HepG2 (cell line): ENCODE results near the gene RAD51D. TPM values are rescaled to one million over a fixed set of nuclear protein-coding genes. Genes with fewer than 3 reads are reported as not detected.

Experiments used
- ARNT ChIP-seq: fragments of 450-650 bp; IDR thresholded peaks from 2 replicates; pipeline ENCODE4 v1.6.1; 2017
- ASH2L ChIP-seq: fragments of 300-600, 200-600 bp; sonication (generic); IDR thresholded peaks from 2 replicates; pipeline ENCODE4 v1.7.0; 2017; ENCODE audit warnings: low read depth, mild to moderate bottlenecking, moderate library complexity, mixed read lengths, low read length; ENCODE audit not compliant: insufficient read length
- HDAC6 ChIP-seq: fragments of 200-600 bp; sonication (generic); IDR thresholded peaks from 2 replicates; pipeline ENCODE4 v1.7.0; 2017; ENCODE audit warnings: mild to moderate bottlenecking, antibody characterized with exemption, low read length, low read depth
- HES4 ChIP-seq: sonication (generic); formaldehyde crosslinking; IDR thresholded peaks from 2 replicates; pipeline ENCODE4 v1.9.0; 2021; ENCODE audit warnings: mild to moderate bottlenecking, missing genetic modification reagents, borderline replicate concordance
- KMT2A ChIP-seq: sonication (generic); formaldehyde crosslinking; IDR thresholded peaks from 2 replicates; pipeline ENCODE4 v1.4.0; 2020; ENCODE audit warnings: missing genetic modification reagents
- LCORL ChIP-seq, 2 experiments: fragments of 450-650 bp in 1 of 2; sonication (generic) in 1 of 2; formaldehyde crosslinking in 1 of 2; IDR thresholded peaks; 2 replicates each; pipeline versions ENCODE4 v1.5.0 to v1.6.1; 2017 to 2020; ENCODE audit warnings: antibody characterized with exemption in 1 of 2, missing genetic modification reagents in 1 of 2
- MED1 ChIP-seq: sonication (generic); formaldehyde crosslinking; IDR thresholded peaks from 2 replicates; pipeline ENCODE4 v1.4.0; 2020; ENCODE audit warnings: missing genetic modification reagents
- MEIS2 ChIP-seq: sonication (generic); formaldehyde crosslinking; IDR thresholded peaks from 2 replicates; pipeline ENCODE4 v1.9.0; 2021; ENCODE audit warnings: mild to moderate bottlenecking, missing genetic modification reagents
- PLSCR1 ChIP-seq: sonication (generic); formaldehyde crosslinking; IDR thresholded peaks from 2 replicates; pipeline ENCODE4 v1.5.0; 2020; ENCODE audit warnings: missing genetic modification reagents, mild to moderate bottlenecking, borderline replicate concordance
- SMAD1 ChIP-seq: sonication (generic); formaldehyde crosslinking; IDR thresholded peaks from 2 replicates; pipeline ENCODE4 v1.4.0; 2020; ENCODE audit warnings: missing genetic modification reagents, low read depth, mild to moderate bottlenecking, borderline replicate concordance
- SP5 ChIP-seq: IDR thresholded peaks from 2 replicates; pipeline ENCODE4 v1.6.1; 2016; ENCODE audit warnings: low read depth, borderline replicate concordance
- ZNF639 ChIP-seq: conservative IDR thresholded peaks from 2 replicates; pipeline ENCODE4 v1.6.1; 2018; ENCODE audit warnings: missing genetic modification reagents
- polyA plus RNA-seq, 8 experiments: library from polyadenylated mRNA; depleted of rRNA in 3 of 8; stranded (reverse) in 7 of 8; unstranded in 1 of 8; fragments of >200 nt; fragmentation: Illumina TruSeq in 4 of 8; extraction: Trizol in 4 of 8; gene quantifications; 2 replicates each; pipeline versions ENCODE4 v1.2.1 to v1.2.3, GENCODE V29; 2011 to 2016; ENCODE audit warnings: low read depth in 4 of 8, missing spikeins in 1 of 8, mixed read lengths in 1 of 8; ENCODE audit not compliant: insufficient read depth in 1 of 8
- total RNA-seq, 5 experiments: library from RNA; depleted of rRNA; stranded (reverse); fragments of >200 nt; fragmentation: Illumina TruSeq; extraction: Trizol; gene quantifications; 2 replicates each; pipeline ENCODE4 v1.2.3, GENCODE V29; 2016; ENCODE audit warnings: low read depth in 1 of 5
- TF ChIP-seq, protein P1 (sequence below): sonication (generic); formaldehyde crosslinking; IDR thresholded peaks from 2 replicates; pipeline ENCODE4 v1.4.0; 2020; ENCODE audit warnings: missing genetic modification reagents
- TF ChIP-seq, protein P2 (sequence below): sonication (generic); formaldehyde crosslinking; IDR thresholded peaks from 2 replicates; pipeline ENCODE4 v1.4.0; 2020; ENCODE audit warnings: missing genetic modification reagents
- TF ChIP-seq, protein P3 (sequence below): sonication (generic); formaldehyde crosslinking; IDR thresholded peaks from 2 replicates; pipeline ENCODE4 v1.5.0; 2020; ENCODE audit warnings: mild to moderate bottlenecking, missing genetic modification reagents

The RAD51D gene
- total and polyA plus RNA-seq, 2 of the 13 experiments (the other 11 are each of a cell fraction or from before 2014, with no cell fraction given): 6.7 to 13.1 TPM

GRCh38 chr17:35074711-35075707, 44.7 kb downstream of the RAD51D start (continued):
- TF ChIP-seq, protein P1, sequence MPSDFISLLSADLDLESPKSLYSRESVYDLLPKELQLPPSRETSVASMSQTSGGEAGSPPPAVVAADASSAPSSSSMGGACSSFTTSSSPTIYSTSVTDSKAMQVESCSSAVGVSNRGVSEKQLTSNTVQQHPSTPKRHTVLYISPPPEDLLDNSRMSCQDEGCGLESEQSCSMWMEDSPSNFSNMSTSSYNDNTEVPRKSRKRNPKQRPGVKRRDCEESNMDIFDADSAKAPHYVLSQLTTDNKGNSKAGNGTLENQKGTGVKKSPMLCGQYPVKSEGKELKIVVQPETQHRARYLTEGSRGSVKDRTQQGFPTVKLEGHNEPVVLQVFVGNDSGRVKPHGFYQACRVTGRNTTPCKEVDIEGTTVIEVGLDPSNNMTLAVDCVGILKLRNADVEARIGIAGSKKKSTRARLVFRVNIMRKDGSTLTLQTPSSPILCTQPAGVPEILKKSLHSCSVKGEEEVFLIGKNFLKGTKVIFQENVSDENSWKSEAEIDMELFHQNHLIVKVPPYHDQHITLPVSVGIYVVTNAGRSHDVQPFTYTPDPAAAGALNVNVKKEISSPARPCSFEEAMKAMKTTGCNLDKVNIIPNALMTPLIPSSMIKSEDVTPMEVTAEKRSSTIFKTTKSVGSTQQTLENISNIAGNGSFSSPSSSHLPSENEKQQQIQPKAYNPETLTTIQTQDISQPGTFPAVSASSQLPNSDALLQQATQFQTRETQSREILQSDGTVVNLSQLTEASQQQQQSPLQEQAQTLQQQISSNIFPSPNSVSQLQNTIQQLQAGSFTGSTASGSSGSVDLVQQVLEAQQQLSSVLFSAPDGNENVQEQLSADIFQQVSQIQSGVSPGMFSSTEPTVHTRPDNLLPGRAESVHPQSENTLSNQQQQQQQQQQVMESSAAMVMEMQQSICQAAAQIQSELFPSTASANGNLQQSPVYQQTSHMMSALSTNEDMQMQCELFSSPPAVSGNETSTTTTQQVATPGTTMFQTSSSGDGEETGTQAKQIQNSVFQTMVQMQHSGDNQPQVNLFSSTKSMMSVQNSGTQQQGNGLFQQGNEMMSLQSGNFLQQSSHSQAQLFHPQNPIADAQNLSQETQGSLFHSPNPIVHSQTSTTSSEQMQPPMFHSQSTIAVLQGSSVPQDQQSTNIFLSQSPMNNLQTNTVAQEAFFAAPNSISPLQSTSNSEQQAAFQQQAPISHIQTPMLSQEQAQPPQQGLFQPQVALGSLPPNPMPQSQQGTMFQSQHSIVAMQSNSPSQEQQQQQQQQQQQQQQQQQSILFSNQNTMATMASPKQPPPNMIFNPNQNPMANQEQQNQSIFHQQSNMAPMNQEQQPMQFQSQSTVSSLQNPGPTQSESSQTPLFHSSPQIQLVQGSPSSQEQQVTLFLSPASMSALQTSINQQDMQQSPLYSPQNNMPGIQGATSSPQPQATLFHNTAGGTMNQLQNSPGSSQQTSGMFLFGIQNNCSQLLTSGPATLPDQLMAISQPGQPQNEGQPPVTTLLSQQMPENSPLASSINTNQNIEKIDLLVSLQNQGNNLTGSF: no peak
- TF ChIP-seq, protein P2, sequence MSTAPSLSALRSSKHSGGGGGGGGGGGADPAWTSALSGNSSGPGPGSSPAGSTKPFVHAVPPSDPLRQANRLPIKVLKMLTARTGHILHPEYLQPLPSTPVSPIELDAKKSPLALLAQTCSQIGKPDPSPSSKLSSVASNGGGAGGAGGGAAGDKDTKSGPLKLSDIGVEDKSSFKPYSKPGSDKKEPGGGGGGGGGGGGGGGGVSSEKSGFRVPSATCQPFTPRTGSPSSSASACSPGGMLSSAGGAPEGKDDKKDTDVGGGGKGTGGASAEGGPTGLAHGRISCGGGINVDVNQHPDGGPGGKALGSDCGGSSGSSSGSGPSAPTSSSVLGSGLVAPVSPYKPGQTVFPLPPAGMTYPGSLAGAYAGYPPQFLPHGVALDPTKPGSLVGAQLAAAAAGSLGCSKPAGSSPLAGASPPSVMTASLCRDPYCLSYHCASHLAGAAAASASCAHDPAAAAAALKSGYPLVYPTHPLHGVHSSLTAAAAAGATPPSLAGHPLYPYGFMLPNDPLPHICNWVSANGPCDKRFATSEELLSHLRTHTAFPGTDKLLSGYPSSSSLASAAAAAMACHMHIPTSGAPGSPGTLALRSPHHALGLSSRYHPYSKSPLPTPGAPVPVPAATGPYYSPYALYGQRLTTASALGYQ (CRISPR knock-in tag): peak; percentile 41; the same call in 1 of the 2 replicates
- TF ChIP-seq MED1 (CRISPR knock-in tag) (peak; percentile 58), ZNF639 (CRISPR knock-in tag) (no peak), KMT2A (CRISPR knock-in tag) (no peak), ARNT (no peak), HDAC6 (no peak), MEIS2 (CRISPR knock-in tag) (peak; percentile 62; the same call in 1 of the 2 replicates), HES4 (no peak), SMAD1 (CRISPR knock-in tag) (no peak), LCORL (IDR thresholded peaks at IDR 0.05) (no peak; the same call in 1 of the 2 replicates), LCORL (CRISPR knock-in tag; IDR thresholded peaks at IDR 0.05) (0 out of 2 replicates have a peak, but pooled peaks have one; percentile 18), ASH2L (peak; percentile 58), PLSCR1 (CRISPR knock-in tag) (no peak), SP5 (CRISPR knock-in tag) (no peak)
- TF ChIP-seq, protein P3, sequence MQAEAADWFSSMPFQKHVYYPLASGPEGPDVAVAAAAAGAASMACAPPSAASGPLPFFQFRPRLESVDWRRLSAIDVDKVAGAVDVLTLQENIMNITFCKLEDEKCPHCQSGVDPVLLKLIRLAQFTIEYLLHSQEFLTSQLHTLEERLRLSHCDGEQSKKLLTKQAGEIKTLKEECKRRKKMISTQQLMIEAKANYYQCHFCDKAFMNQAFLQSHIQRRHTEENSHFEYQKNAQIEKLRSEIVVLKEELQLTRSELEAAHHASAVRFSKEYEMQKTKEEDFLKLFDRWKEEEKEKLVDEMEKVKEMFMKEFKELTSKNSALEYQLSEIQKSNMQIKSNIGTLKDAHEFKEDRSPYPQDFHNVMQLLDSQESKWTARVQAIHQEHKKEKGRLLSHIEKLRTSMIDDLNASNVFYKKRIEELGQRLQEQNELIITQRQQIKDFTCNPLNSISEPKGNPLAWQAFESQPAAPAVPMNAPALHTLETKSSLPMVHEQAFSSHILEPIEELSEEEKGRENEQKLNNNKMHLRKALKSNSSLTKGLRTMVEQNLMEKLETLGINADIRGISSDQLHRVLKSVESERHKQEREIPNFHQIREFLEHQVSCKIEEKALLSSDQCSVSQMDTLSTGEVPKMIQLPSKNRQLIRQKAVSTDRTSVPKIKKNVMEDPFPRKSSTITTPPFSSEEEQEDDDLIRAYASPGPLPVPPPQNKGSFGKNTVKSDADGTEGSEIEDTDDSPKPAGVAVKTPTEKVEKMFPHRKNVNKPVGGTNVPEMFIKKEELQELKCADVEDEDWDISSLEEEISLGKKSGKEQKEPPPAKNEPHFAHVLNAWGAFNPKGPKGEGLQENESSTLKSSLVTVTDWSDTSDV: no peak
